MCF 10A (cell line): ENCODE results near the gene TREM2. TPM values are rescaled to one million over a fixed set of nuclear protein-coding genes. Genes with fewer than 3 reads are reported as not detected.

ENCODE experiments used
- BruUV-seq: library from RNA; stranded (reverse); fragments of 400-500 nt; replicated peaks from 2 replicates; lab custom pipeline; 2021; lab: Mats Ljungman, UMichigan
- CTCF ChIA-PET: fragments of 300-600 bp; sonication (Branson Sonifier 250); formaldehyde crosslinking; extraction: SDS; loops from one replicate; lab custom pipeline; 2021; ENCODE audit warnings: antibody characterized with exemption, inconsistent platforms; lab: Yijun Ruan, JAX
- POLR2A ChIA-PET: fragments of 300-600, 350-650 bp; sonication (Branson Sonifier 250); formaldehyde crosslinking; extraction: SDS; loops from one replicate; lab custom pipeline; 2020; ENCODE audit warnings: antibody characterized with exemption, inconsistent platforms; lab: Yijun Ruan, JAX
- DNase-seq: peaks from one replicate; pipeline ENCODE4 v3.0.0-alpha.2; 2018; ENCODE audit not compliant: unreplicated experiment
- H3K27ac Mint-ChIP-seq: one replicate; pipeline ENCODE4 v1.8.0; 2022; ENCODE audit warnings: mild to moderate bottlenecking, low read depth, mixed read lengths; ENCODE audit not compliant: unreplicated experiment
- H3K27me3 Mint-ChIP-seq: one replicate; pipeline ENCODE4 v1.8.0; 2022; ENCODE audit warnings: mixed read lengths; ENCODE audit not compliant: insufficient read depth, unreplicated experiment
- H3K36me3 Mint-ChIP-seq: one replicate; pipeline ENCODE4 v1.8.0; 2022; ENCODE audit warnings: mild to moderate bottlenecking, moderate library complexity, mixed read lengths; ENCODE audit not compliant: insufficient read depth, unreplicated experiment
- H3K4me1 Mint-ChIP-seq: one replicate; pipeline ENCODE4 v1.8.0; 2022; ENCODE audit warnings: mixed read lengths; ENCODE audit not compliant: insufficient read depth, unreplicated experiment
- H3K4me3 Mint-ChIP-seq: one replicate; pipeline ENCODE4 v1.8.0; 2022; ENCODE audit warnings: mild to moderate bottlenecking, moderate library complexity, mixed read lengths; ENCODE audit not compliant: unreplicated experiment
- H3K9me3 Mint-ChIP-seq: one replicate; pipeline ENCODE4 v1.8.0; 2022; ENCODE audit warnings: mixed read lengths; ENCODE audit not compliant: unreplicated experiment
- intact Hi-C: fragments of 100-400 bp; cut with micrococcal nuclease; formaldehyde crosslinking; loops from 2 replicates; pipeline ENCODE4 v1.14.1; 2022
- total RNA-seq: library from RNA; stranded (reverse); gene quantifications from 2 replicates; pipeline ENCODE4 v1.2.3, GENCODE V29; 2022
- TF ChIP-seq, protein P1 (sequence below): fragments of 200-600 bp; IDR thresholded peaks from one replicate; pipeline ENCODE4 v1.8.0; 2022; ENCODE audit warnings: antibody characterized with exemption, mild to moderate bottlenecking; ENCODE audit not compliant: unreplicated experiment

The TREM2 gene
- total RNA-seq, 1 experiment from 2014 or later: 0.63 TPM

DNA sequence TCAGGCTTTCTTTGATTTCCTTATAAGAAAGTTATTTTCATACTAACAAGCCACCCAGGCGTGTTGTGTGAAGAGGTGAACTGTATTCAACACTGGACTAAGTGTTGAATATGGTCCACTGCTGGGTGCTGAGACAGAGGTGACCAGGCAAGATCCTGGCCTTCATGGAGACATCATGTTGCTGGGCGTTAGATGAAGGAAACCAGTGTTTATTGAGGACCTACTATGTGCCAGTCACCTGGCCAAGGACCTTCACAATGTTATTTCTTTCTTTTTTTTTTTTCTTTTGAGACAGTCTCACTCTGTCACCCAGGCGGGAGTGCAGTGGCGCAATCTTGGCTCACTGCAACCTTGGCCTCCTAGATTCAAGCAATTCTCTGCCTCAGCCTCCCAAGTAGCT is 6.9 kb downstream of the TREM2 start:
- BruUV-seq: no TSS peak
- DNase-seq: no peak
- Mint-ChIP-seq H3K27ac (no peak overlapping the region), H3K9me3 (no peaks in the 10 kb centered on the region), H3K4me1 (peaks cover 4% of the 10 kb centered on the region), H3K4me3 (no peak overlapping the region), H3K27me3 (no peaks in the 10 kb centered on the region), H3K36me3 (no peaks in the 10 kb centered on the region)
- TF ChIP-seq, protein P1, sequence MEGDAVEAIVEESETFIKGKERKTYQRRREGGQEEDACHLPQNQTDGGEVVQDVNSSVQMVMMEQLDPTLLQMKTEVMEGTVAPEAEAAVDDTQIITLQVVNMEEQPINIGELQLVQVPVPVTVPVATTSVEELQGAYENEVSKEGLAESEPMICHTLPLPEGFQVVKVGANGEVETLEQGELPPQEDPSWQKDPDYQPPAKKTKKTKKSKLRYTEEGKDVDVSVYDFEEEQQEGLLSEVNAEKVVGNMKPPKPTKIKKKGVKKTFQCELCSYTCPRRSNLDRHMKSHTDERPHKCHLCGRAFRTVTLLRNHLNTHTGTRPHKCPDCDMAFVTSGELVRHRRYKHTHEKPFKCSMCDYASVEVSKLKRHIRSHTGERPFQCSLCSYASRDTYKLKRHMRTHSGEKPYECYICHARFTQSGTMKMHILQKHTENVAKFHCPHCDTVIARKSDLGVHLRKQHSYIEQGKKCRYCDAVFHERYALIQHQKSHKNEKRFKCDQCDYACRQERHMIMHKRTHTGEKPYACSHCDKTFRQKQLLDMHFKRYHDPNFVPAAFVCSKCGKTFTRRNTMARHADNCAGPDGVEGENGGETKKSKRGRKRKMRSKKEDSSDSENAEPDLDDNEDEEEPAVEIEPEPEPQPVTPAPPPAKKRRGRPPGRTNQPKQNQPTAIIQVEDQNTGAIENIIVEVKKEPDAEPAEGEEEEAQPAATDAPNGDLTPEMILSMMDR: no peak
- intact Hi-C loops: no loop called here
- CTCF ChIA-PET: no interaction called here
- POLR2A ChIA-PET: no interaction called here

- TF ChIP-seq, protein P1: no peak
- H3K36me3 Mint-ChIP-seq: no peaks in the 10 kb centered on the region
- no TSS peak for BruUV-seq
- H3K4me3 Mint-ChIP-seq: no peak overlapping the region
- H3K27ac Mint-ChIP-seq: no peak overlapping the region
- peaks cover 4% of the 10 kb centered on the region for H3K4me1 Mint-ChIP-seq
- intact Hi-C loops: no loop called here
- DNase-seq: no peak
- H3K27me3 Mint-ChIP-seq: no peaks in the 10 kb centered on the region
- ChIA-PET CTCF (no interaction called here), POLR2A (no interaction called here)
- no peaks in the 10 kb centered on the region for H3K9me3 Mint-ChIP-seq
Observed at GRCh38 chr6:41155132-41155805, 7.6 kb downstream of the TREM2 start.

- no peaks in the 10 kb centered on the region for H3K36me3 Mint-ChIP-seq
- no peaks in the 10 kb centered on the region for H3K27me3 Mint-ChIP-seq
- no TSS peak for BruUV-seq
- intact Hi-C loops: no loop called here
- H3K9me3 Mint-ChIP-seq: no peaks in the 10 kb centered on the region
- no peak within 1 kb of the TSS for H3K27ac Mint-ChIP-seq
- peaks cover 4% of the 10 kb centered on the region for H3K4me1 Mint-ChIP-seq
- TF ChIP-seq, protein P1: no peak
- no peak within 1 kb of the TSS for H3K4me3 Mint-ChIP-seq
- no peak for DNase-seq
- ChIA-PET POLR2A (interaction anchor here (0.6 kb wide), 1 partner anchor 67 kb away, joined by 3 read pairs; no protein-coding TSS in a partner anchor), CTCF (interaction anchor here (0.5 to 1.0 kb wide), 2 partner anchors 17 to 582 kb away, joined by 3 read pairs; no protein-coding TSS in a partner anchor)
Observed at GRCh38 chr6:41153992-41154625, 8.8 kb downstream of the TREM2 start, which contains the start of gene TREML1. Gene TREML1, minus strand, starts transcription at chr6:41154347. Its CDS starts 59 bp downstream, at chr6:41154288.

- intact Hi-C loops: no loop called here
- no TSS peak for BruUV-seq
- Mint-ChIP-seq H3K27ac (no peak overlapping the region), H3K9me3 (no peaks in the 10 kb centered on the region), H3K4me1 (peaks cover 4% of the 10 kb centered on the region), H3K36me3 (no peaks in the 10 kb centered on the region), H3K27me3 (no peaks in the 10 kb centered on the region), H3K4me3 (no peak overlapping the region)
- TF ChIP-seq, protein P1: no peak
- no peak for DNase-seq
- ChIA-PET POLR2A (no interaction called here), CTCF (interaction anchor here (1.0 kb wide), 1 partner anchor 17 kb away, joined by 3 read pairs; no protein-coding TSS in a partner anchor)
Observed at GRCh38 chr6:41153451-41153850, 9.5 kb downstream of the TREM2 start.
